NB4 (cell line): ENCODE data around the gene LYRM1.

Source experiments
- MYC ChIP-seq: IDR thresholded peaks from 2 replicates; pipeline ENCODE4 v1.6.1; 2011; ENCODE audit warnings: low read depth, low read length
- POLR2A ChIP-seq: IDR thresholded peaks from 2 replicates; pipeline ENCODE4 v1.6.1; 2011; ENCODE audit warnings: mild to moderate bottlenecking; ENCODE audit not compliant: insufficient read length; ENCODE audit errors: extremely low read depth
- TF ChIP-seq, protein P1 (sequence below): IDR thresholded peaks from 2 replicates; pipeline ENCODE4 v1.6.1; 2011; ENCODE audit warnings: low read depth, low read length
- TF ChIP-seq, protein P2 (sequence below): IDR thresholded peaks from one replicate; pipeline ENCODE4 v1.5.1; 2012; ENCODE audit warnings: low read depth, low read length

DNA sequence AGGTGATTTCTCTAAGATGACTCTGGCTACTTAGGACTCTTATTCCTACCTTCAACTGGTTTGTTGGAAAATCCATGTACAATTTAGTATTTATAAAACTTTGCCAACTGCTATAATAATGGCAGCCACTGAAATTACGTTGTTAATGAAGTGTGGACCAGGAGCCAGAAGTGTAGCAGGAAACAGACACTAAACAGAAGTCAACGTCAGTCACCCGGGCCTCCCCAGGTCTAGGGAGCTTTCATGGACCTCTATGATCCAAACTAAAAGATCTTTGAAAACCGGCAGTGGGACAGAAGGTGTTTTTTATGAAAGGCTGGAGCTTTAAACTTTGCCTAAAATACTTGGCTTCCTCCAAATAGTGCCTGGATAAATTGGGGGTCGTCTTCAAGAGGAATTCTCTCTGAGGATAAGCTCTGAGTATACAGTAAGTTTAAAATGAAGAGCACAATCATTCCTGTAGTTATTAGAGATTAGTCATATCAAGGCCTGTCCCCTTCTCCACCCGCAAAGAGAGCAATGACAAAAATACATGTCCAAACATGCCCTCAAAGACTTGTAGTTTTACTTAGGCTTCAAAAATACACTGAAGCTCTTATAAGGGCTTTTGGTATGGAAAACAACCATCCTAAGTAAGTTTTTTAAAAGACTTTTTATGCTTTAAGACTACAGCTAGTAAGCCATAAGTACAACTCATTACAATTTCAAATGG lies 35.0 kb upstream of the LYRM1 start:
- TF ChIP-seq, protein P1, sequence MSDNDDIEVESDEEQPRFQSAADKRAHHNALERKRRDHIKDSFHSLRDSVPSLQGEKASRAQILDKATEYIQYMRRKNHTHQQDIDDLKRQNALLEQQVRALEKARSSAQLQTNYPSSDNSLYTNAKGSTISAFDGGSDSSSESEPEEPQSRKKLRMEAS = no peak
- TF ChIP-seq, protein P2, sequence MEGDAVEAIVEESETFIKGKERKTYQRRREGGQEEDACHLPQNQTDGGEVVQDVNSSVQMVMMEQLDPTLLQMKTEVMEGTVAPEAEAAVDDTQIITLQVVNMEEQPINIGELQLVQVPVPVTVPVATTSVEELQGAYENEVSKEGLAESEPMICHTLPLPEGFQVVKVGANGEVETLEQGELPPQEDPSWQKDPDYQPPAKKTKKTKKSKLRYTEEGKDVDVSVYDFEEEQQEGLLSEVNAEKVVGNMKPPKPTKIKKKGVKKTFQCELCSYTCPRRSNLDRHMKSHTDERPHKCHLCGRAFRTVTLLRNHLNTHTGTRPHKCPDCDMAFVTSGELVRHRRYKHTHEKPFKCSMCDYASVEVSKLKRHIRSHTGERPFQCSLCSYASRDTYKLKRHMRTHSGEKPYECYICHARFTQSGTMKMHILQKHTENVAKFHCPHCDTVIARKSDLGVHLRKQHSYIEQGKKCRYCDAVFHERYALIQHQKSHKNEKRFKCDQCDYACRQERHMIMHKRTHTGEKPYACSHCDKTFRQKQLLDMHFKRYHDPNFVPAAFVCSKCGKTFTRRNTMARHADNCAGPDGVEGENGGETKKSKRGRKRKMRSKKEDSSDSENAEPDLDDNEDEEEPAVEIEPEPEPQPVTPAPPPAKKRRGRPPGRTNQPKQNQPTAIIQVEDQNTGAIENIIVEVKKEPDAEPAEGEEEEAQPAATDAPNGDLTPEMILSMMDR = no peak
- TF ChIP-seq POLR2A (no peak), MYC (no peak)
